ENCODE results near the gene PAN2. TPM values are rescaled to one million over a fixed set of nuclear protein-coding genes. Genes with fewer than 3 reads are reported as not detected.

Gene PAN2
- 13.6 and 20.6 TPM in 2 replicates for total RNA-seq

GRCh38 chr12:56333679-56334489 is at the start of gene PAN2:
TSS of gene PAN2 (minus strand) at chr12:56334000. CDS start at chr12:56333094, 906 bp downstream.

GRCh38 chr12:56362130-56363059 is 28.6 kb upstream of the PAN2 start, which contains the start of gene APOF:
TSS of gene APOF (minus strand) at chr12:56362857. CDS start at chr12:56362745, 112 bp downstream.

GRCh38 chr12:56359851-56360767 is 26.3 kb upstream of the PAN2 start, which contains the start of gene STAT2:
TSS of gene STAT2 (minus strand) at chr12:56360107. CDS start at chr12:56356571, 3,536 bp downstream.

GRCh38 chr12:56338308-56339157 is 4.7 kb upstream of the PAN2 start, which contains the start of gene IL23A:
TSS of gene IL23A (plus strand) at chr12:56338884. CDS start at chr12:56339045, 161 bp downstream.

GRCh38 chr12:56315622-56316473 is 18.0 kb downstream of the PAN2 start, which contains the start of gene CNPY2:
TSS of gene CNPY2 (minus strand) at chr12:56315988. CDS start at chr12:56315217, 771 bp downstream.

GRCh38 chr12:56299853-56300643 is 33.8 kb downstream of the PAN2 start, which contains the start of gene CS:
TSS of gene CS (minus strand) at chr12:56300330. CDS start at chr12:56300201, 129 bp downstream.

GRCh38 chr12:56266693-56267442 is 66.9 kb downstream of the PAN2 start, which contains the start of gene COQ10A:
TSS of gene COQ10A (plus strand) at chr12:56266942. CDS start at chr12:56267119, 177 bp downstream.

Small RNA genes lying within 50 kb of the gene (small RNA-seq; reads per million reads assigned to genes)
- 0.20 reads per million for gene RNU7-40P (ENCODE audit: low replicate concordance)

Other genes starting within 250 kb of the PAN2 start
- gene PA2G4, start 229.4 kb downstream of the PAN2 start, total RNA-seq: 136 and 194 TPM in 2 replicates
- gene RPL41, start 217.4 kb downstream of the PAN2 start, total RNA-seq: 918 and 4,761 TPM in 2 replicates
- 5.0 and 7.4 TPM in 2 replicates for gene ZC3H10, start 215.7 kb downstream of the PAN2 start, total RNA-seq
- 334 and 363 TPM in 2 replicates for gene ESYT1, start 205.7 kb downstream of the PAN2 start, total RNA-seq
- gene MYL6B, start 181.4 kb downstream of the PAN2 start, total RNA-seq: 39.5 and 81.2 TPM in 2 replicates
- 1,095 and 1,312 TPM in 2 replicates for gene MYL6, start 175.6 kb downstream of the PAN2 start, total RNA-seq
- 45.4 and 50.1 TPM in 2 replicates for gene SMARCC2, start 144.5 kb downstream of the PAN2 start, total RNA-seq
- 104 and 236 TPM in 2 replicates for gene RNF41, start 112.1 kb downstream of the PAN2 start, total RNA-seq
- 26.3 and 42.1 TPM in 2 replicates for gene NABP2, start 109.7 kb downstream of the PAN2 start, total RNA-seq
- not detected in 2 replicates for gene SLC39A5, start 103.9 kb downstream of the PAN2 start, total RNA-seq
- 21.2 and 39.4 TPM in 2 replicates for gene ANKRD52, start 75.6 kb downstream of the PAN2 start, total RNA-seq
- gene COQ10A, start 67.1 kb downstream of the PAN2 start, total RNA-seq: 10.3 and 14.9 TPM in 2 replicates
- 83.4 and 160 TPM in 2 replicates for gene CS, start 33.7 kb downstream of the PAN2 start, total RNA-seq
- gene CNPY2, start 18.0 kb downstream of the PAN2 start, total RNA-seq: 84.8 and 105 TPM in 2 replicates
- not detected in 2 replicates for gene IL23A, start 4.9 kb upstream of the PAN2 start, total RNA-seq
- gene STAT2, start 26.1 kb upstream of the PAN2 start, total RNA-seq: 271 and 396 TPM in 2 replicates
- not detected in 2 replicates for gene APOF, start 28.9 kb upstream of the PAN2 start, total RNA-seq
- 2.0 and 21.9 TPM in 2 replicates for gene TIMELESS, start 115.4 kb upstream of the PAN2 start, total RNA-seq
- not detected in 2 replicates for gene MIP, start 120.7 kb upstream of the PAN2 start, total RNA-seq
- gene SPRYD4, start 134.6 kb upstream of the PAN2 start, total RNA-seq: 1.8 and 2.7 TPM in 2 replicates
- gene GLS2, start 154.2 kb upstream of the PAN2 start, total RNA-seq: not detected in 2 replicates
- 13.8 and 39.8 TPM in 2 replicates for gene RBMS2, start 187.8 kb upstream of the PAN2 start, total RNA-seq